ENCODE data around the gene NMUR2. TPM values are rescaled to one million over a fixed set of nuclear protein-coding genes. Genes with fewer than 3 reads are reported as not detected.

NMUR2 gene
- total RNA-seq, 1 donor from 2014 or later = 2.1 TPM

- no peaks in the 10 kb centered on the region for H3K4me1 ChIP-seq
- no peak for TF ChIP-seq CTCF (IDR thresholded peaks at IDR 0.05)
- H3K27me3 ChIP-seq = no peaks in the 10 kb centered on the region
- intact Hi-C loops (cut with DNase I) = no loop called here
- no peaks in the 10 kb centered on the region for H3K36me3 ChIP-seq
- H3K4me3 ChIP-seq = no peak overlapping the region
- no peak for DNase-seq
- ATAC-seq = no peak
- no peaks in the 10 kb centered on the region for H3K9me3 ChIP-seq
- H3K27ac ChIP-seq = no peak overlapping the region
Measured at GRCh38 chr5:152425083-152425482, 20.0 kb upstream of the NMUR2 start.

GRCh38 chr5:152424501-152424900 lies 19.4 kb upstream of the NMUR2 start:
- no peaks in the 10 kb centered on the region for H3K36me3 ChIP-seq
- H3K9me3 ChIP-seq = no peaks in the 10 kb centered on the region
- H3K27ac ChIP-seq = no peak overlapping the region
- no peak overlapping the region for H3K4me3 ChIP-seq
- TF ChIP-seq CTCF (IDR thresholded peaks at IDR 0.05) = no peak
- ATAC-seq = no peak
- no peak for DNase-seq
- H3K4me1 ChIP-seq = no peaks in the 10 kb centered on the region
- intact Hi-C loops (cut with DNase I) = no loop called here
- no peaks in the 10 kb centered on the region for H3K27me3 ChIP-seq

GRCh38 chr5:152422081-152422480 lies 17.0 kb upstream of the NMUR2 start:
- ATAC-seq (no peak), DNase-seq (no peak)
- no peak overlapping the region for H3K4me3 ChIP-seq
- H3K36me3 ChIP-seq = no peaks in the 10 kb centered on the region
- H3K4me1 ChIP-seq = no peaks in the 10 kb centered on the region
- no peaks in the 10 kb centered on the region for H3K9me3 ChIP-seq
- intact Hi-C loops (cut with DNase I) = no loop called here
- no peak for TF ChIP-seq CTCF (IDR thresholded peaks at IDR 0.05)
- H3K27ac ChIP-seq = no peak overlapping the region
- no peaks in the 10 kb centered on the region for H3K27me3 ChIP-seq

- no peaks in the 10 kb centered on the region for H3K36me3 ChIP-seq
- TF ChIP-seq CTCF (IDR thresholded peaks at IDR 0.05) = no peak
- no peak overlapping the region for H3K27ac ChIP-seq
- ATAC-seq (no peak), DNase-seq (no peak)
- H3K27me3 ChIP-seq = no peaks in the 10 kb centered on the region
- no peaks in the 10 kb centered on the region for H3K9me3 ChIP-seq
- intact Hi-C loops (cut with DNase I) = no loop called here
- no peak overlapping the region for H3K4me3 ChIP-seq
- H3K4me1 ChIP-seq = no peaks in the 10 kb centered on the region
Measured at GRCh38 chr5:152412129-152412528, 7.0 kb upstream of the NMUR2 start.

- no peak for ATAC-seq
- Histone ChIP-seq H3K27ac (no peak overlapping the region), H3K9me3 (no peaks in the 10 kb centered on the region), H3K4me3 (no peak overlapping the region), H3K36me3 (no peaks in the 10 kb centered on the region), H3K27me3 (no peaks in the 10 kb centered on the region), H3K4me1 (no peaks in the 10 kb centered on the region)
- TF ChIP-seq CTCF (IDR thresholded peaks at IDR 0.05) = no peak
- intact Hi-C loops (cut with DNase I) = no loop called here
- DNase-seq = no peak
Measured at GRCh38 chr5:152406082-152406481, 1.0 kb upstream of the NMUR2 start.

GRCh38 chr5:152404494-152404893 lies 585 bp downstream of the NMUR2 start:
- no peaks in the 10 kb centered on the region for H3K4me1 ChIP-seq
- H3K27me3 ChIP-seq = no peaks in the 10 kb centered on the region
- DNase-seq = peak; percentile 55
- H3K4me3 ChIP-seq = no peak overlapping the region
- peak; percentile 26 for ATAC-seq
- intact Hi-C loops (cut with DNase I) = no loop called here
- H3K27ac ChIP-seq = no peak overlapping the region
- TF ChIP-seq CTCF (IDR thresholded peaks at IDR 0.05) = no peak
- no peaks in the 10 kb centered on the region for H3K9me3 ChIP-seq
- no peaks in the 10 kb centered on the region for H3K36me3 ChIP-seq

Measured in upper lobe of right lung (tissue), 1 donor.